Neural cell (in vitro differentiated cells): ENCODE results near the gene FOXRED1. TPM values are rescaled to one million over a fixed set of nuclear protein-coding genes. Genes with fewer than 3 reads are reported as not detected.

Experiments used
- H2AFZ ChIP-seq: fragments of 200-600, 300-800 bp; sonication (generic), shearing (Covaris generic); 2 replicates; pipeline ENCODE4 v1.6.0; 2014; ENCODE audit warnings: low read depth, mild to moderate bottlenecking, antibody characterized with exemption, low read length, moderate library complexity
- H3F3A ChIP-seq: fragments of 200-600 bp; shearing (Covaris generic); 2 replicates; pipeline ENCODE4 v1.6.1; 2016; ENCODE audit warnings: mild to moderate bottlenecking, moderate library complexity, mixed read lengths, antibody characterized with exemption, low read length; ENCODE audit not compliant: insufficient read depth, poor library complexity, severe bottlenecking
- H3K27ac ChIP-seq: fragments of 200-600, 300-800 bp; sonication (generic), shearing (Covaris generic); 2 replicates; pipeline ENCODE4 v1.5.1; 2014; ENCODE audit warnings: mild to moderate bottlenecking, low read length, moderate library complexity
- H3K27me3 ChIP-seq: fragments of 300-800, 200-600 bp; sonication (generic), shearing (Covaris generic); 2 replicates; pipeline ENCODE4 v1.6.0; 2014; ENCODE audit warnings: mild to moderate bottlenecking, low read depth, low read length, moderate library complexity; ENCODE audit not compliant: insufficient read depth
- H3K36me3 ChIP-seq: fragments of 300-800, 200-600 bp; sonication (generic), shearing (Covaris generic); 2 replicates; pipeline ENCODE4 v1.5.1; 2014; ENCODE audit warnings: mild to moderate bottlenecking, antibody characterized with exemption, low read length, moderate library complexity; ENCODE audit not compliant: insufficient read depth
- H3K4me2 ChIP-seq: fragments of 300-800, 200-600 bp; sonication (generic), shearing (Covaris generic); 2 replicates; pipeline ENCODE4 v1.6.0; 2014; ENCODE audit warnings: mild to moderate bottlenecking, low read length
- H3K4me3 ChIP-seq: fragments of 300-800, 200-600 bp; sonication (generic), shearing (Covaris generic); 2 replicates; pipeline ENCODE4 v1.5.1; 2014; ENCODE audit warnings: mild to moderate bottlenecking, low read length, moderate library complexity
- H3K79me2 ChIP-seq: fragments of 200-600 bp; shearing (Covaris generic); replicated peaks from 2 replicates; pipeline ENCODE4 v1.6.0; 2014; ENCODE audit warnings: mild to moderate bottlenecking, low read length, moderate library complexity; ENCODE audit not compliant: insufficient read depth
- H3K9ac ChIP-seq: fragments of 300-800, 200-600 bp; sonication (generic), shearing (Covaris generic); 2 replicates; pipeline ENCODE4 v1.6.1; 2016; ENCODE audit warnings: mild to moderate bottlenecking, low read length, mixed read lengths
- H3K9me2 ChIP-seq: fragments of 200-600 bp; shearing (Covaris generic); 2 replicates; pipeline ENCODE4 v1.6.1; 2016; ENCODE audit warnings: mild to moderate bottlenecking, low read length, mixed read lengths; ENCODE audit not compliant: insufficient read depth
- H3K9me3 ChIP-seq: fragments of 200-600, 300-800 bp; sonication (generic), shearing (Covaris generic); 2 replicates; pipeline ENCODE4 v1.6.1; 2016; ENCODE audit warnings: mild to moderate bottlenecking, mixed run types, low read length, moderate library complexity, mixed read lengths
- H4K20me1 ChIP-seq: fragments of 200-600 bp; shearing (Covaris generic); 2 replicates; pipeline ENCODE4 v1.6.1; 2016; ENCODE audit warnings: mild to moderate bottlenecking, mixed run types; ENCODE audit not compliant: insufficient read depth
- EP300 ChIP-seq: fragments of 450-650 bp; conservative IDR thresholded peaks from 2 replicates; pipeline ENCODE4 v1.6.1; 2014; ENCODE audit warnings: antibody characterized with exemption, mild to moderate bottlenecking, moderate library complexity; ENCODE audit not compliant: poor library complexity, severe bottlenecking
- EZH2 ChIP-seq: fragments of 200-600, 300-800 bp; shearing (Covaris generic), sonication (generic); IDR thresholded peaks from 2 replicates; pipeline ENCODE4 v1.6.1; 2014; ENCODE audit warnings: antibody characterized with exemption, low read length, borderline replicate concordance, mild to moderate bottlenecking; ENCODE audit not compliant: insufficient read depth, poor library complexity, severe bottlenecking
- MXI1 ChIP-seq: fragments of 450-650 bp; conservative IDR thresholded peaks from 2 replicates; pipeline ENCODE4 v1.6.1; 2014; ENCODE audit warnings: antibody characterized with exemption, mild to moderate bottlenecking; ENCODE audit not compliant: poor library complexity, severe bottlenecking
- POLR2AphosphoS5 ChIP-seq: IDR thresholded peaks from 2 replicates; pipeline ENCODE4 v1.6.1; 2012
- RAD21 ChIP-seq: fragments of 450-650 bp; conservative IDR thresholded peaks from 2 replicates; pipeline ENCODE4 v1.6.1; 2014; ENCODE audit warnings: antibody characterized with exemption, mild to moderate bottlenecking, moderate library complexity
- SMC3 ChIP-seq: fragments of 450-650 bp; conservative IDR thresholded peaks from 2 replicates; pipeline ENCODE4 v1.6.1; 2014; ENCODE audit warnings: antibody characterized with exemption, mild to moderate bottlenecking, moderate library complexity; ENCODE audit not compliant: poor library complexity
- TAF1 ChIP-seq: IDR thresholded peaks from 2 replicates; pipeline ENCODE4 v1.6.1; 2012; ENCODE audit warnings: low read depth
- polyA plus RNA-seq: library from polyadenylated mRNA; depleted of rRNA; stranded (reverse); fragments of >200 nt; gene quantifications from 2 replicates; pipeline ENCODE4 v1.2.3, GENCODE V29; 2014
- TF ChIP-seq, protein P1 (sequence below): IDR thresholded peaks from 2 replicates; pipeline ENCODE4 v1.6.1; 2012; ENCODE audit warnings: borderline replicate concordance
- TF ChIP-seq, protein P2 (sequence below): fragments of 450-650 bp; IDR thresholded peaks from 2 replicates; pipeline ENCODE4 v1.5.1; 2014; ENCODE audit warnings: antibody characterized with exemption, mild to moderate bottlenecking, moderate library complexity; ENCODE audit not compliant: poor library complexity, severe bottlenecking

Gene FOXRED1
- polyA plus RNA-seq, 1 donor from 2014 or later, result 77.3 TPM

DNA sequence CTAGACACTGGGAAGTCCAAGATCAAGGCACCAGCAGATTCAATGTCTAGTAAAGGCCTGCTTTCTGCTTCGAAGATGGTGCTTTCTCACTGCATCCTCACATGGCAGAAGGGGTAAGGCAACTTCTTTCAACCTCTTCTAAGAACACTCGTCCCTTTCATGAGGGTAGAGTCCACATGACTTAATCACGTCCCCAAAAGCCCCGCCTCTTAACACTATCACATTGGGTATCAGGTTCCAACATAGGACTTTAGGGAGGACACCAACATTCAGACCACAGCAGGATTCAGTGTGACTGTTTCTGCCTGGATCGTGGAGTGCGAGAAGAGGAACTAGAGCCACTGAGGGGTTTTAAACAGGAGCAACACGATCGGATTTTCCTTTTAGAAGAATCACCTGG, 10.2 kb downstream of the FOXRED1 start:
- Histone ChIP-seq H3K79me2 (no peaks in the 10 kb centered on the region), H3K27me3 (no peaks in the 10 kb centered on the region), H3K9me3 (no peaks in the 10 kb centered on the region), H3K9ac (no peak overlapping the region), H2AFZ (no peak overlapping the region), H3K4me3 (no peak overlapping the region), H3K36me3 (no peaks in the 10 kb centered on the region), H3K4me2 (no peak overlapping the region), H3K9me2 (no peaks in the 10 kb centered on the region), H3K27ac (no peak overlapping the region), H3F3A (no peaks in the 10 kb centered on the region), H4K20me1 (no peaks in the 10 kb centered on the region)
- TF ChIP-seq MXI1 (no peak), EP300 (no peak), POLR2AphosphoS5 (no peak), SMC3 (no peak), EZH2 (no peak), RAD21 (no peak), TAF1 (no peak)
- TF ChIP-seq, protein P1, sequence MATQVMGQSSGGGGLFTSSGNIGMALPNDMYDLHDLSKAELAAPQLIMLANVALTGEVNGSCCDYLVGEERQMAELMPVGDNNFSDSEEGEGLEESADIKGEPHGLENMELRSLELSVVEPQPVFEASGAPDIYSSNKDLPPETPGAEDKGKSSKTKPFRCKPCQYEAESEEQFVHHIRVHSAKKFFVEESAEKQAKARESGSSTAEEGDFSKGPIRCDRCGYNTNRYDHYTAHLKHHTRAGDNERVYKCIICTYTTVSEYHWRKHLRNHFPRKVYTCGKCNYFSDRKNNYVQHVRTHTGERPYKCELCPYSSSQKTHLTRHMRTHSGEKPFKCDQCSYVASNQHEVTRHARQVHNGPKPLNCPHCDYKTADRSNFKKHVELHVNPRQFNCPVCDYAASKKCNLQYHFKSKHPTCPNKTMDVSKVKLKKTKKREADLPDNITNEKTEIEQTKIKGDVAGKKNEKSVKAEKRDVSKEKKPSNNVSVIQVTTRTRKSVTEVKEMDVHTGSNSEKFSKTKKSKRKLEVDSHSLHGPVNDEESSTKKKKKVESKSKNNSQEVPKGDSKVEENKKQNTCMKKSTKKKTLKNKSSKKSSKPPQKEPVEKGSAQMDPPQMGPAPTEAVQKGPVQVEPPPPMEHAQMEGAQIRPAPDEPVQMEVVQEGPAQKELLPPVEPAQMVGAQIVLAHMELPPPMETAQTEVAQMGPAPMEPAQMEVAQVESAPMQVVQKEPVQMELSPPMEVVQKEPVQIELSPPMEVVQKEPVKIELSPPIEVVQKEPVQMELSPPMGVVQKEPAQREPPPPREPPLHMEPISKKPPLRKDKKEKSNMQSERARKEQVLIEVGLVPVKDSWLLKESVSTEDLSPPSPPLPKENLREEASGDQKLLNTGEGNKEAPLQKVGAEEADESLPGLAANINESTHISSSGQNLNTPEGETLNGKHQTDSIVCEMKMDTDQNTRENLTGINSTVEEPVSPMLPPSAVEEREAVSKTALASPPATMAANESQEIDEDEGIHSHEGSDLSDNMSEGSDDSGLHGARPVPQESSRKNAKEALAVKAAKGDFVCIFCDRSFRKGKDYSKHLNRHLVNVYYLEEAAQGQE, result no peak
- TF ChIP-seq, protein P2, sequence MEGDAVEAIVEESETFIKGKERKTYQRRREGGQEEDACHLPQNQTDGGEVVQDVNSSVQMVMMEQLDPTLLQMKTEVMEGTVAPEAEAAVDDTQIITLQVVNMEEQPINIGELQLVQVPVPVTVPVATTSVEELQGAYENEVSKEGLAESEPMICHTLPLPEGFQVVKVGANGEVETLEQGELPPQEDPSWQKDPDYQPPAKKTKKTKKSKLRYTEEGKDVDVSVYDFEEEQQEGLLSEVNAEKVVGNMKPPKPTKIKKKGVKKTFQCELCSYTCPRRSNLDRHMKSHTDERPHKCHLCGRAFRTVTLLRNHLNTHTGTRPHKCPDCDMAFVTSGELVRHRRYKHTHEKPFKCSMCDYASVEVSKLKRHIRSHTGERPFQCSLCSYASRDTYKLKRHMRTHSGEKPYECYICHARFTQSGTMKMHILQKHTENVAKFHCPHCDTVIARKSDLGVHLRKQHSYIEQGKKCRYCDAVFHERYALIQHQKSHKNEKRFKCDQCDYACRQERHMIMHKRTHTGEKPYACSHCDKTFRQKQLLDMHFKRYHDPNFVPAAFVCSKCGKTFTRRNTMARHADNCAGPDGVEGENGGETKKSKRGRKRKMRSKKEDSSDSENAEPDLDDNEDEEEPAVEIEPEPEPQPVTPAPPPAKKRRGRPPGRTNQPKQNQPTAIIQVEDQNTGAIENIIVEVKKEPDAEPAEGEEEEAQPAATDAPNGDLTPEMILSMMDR, result no peak

DNA sequence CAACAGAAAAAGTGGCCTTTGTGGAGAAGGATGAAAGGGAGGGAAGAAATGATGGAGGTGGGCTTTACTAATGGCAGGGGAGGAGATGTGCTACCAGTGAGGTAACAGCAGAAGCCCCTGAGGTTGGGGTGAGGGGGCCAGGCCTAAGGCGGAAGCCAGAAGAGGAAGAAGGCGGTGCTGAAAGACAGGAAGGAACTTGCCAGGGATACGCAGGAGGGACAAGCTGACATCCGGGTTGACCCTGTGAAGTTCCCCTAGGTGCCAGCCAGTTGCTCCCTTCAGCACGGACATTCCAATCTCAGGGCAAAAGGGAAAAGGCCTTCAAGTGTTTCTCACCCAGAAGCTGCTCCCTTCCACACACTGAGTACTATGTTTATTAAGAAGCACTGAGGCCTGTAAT, 11.6 kb downstream of the FOXRED1 start:
- Histone ChIP-seq H3K4me2 (no peak overlapping the region), H3K27ac (no peak overlapping the region), H4K20me1 (no peaks in the 10 kb centered on the region), H3K9me3 (no peaks in the 10 kb centered on the region), H3K27me3 (no peaks in the 10 kb centered on the region), H3K79me2 (no peaks in the 10 kb centered on the region), H3F3A (no peaks in the 10 kb centered on the region), H3K9ac (no peak overlapping the region), H3K4me3 (no peak overlapping the region), H3K36me3 (no peaks in the 10 kb centered on the region), H3K9me2 (no peaks in the 10 kb centered on the region), H2AFZ (no peak overlapping the region)
- TF ChIP-seq EP300 (no peak), TAF1 (no peak), POLR2AphosphoS5 (no peak), RAD21 (no peak), EZH2 (no peak), SMC3 (no peak), MXI1 (no peak)
- TF ChIP-seq, protein P1, result no peak
- TF ChIP-seq, protein P2, result no peak
